A549 (cell line): ENCODE measurements around the gene BAIAP3. TPM values are rescaled to one million over a fixed set of nuclear protein-coding genes. Genes with fewer than 3 reads are reported as not detected.
"Not testable (repeated sequence)": the region's sequence is repeated elsewhere in the genome, so short reads cannot be mapped to it uniquely, and the experiment has no call there.

Source experiments
- ATAC-seq, 2 experiments: fragments of 200-7000 bp in 1 of 2; fragments of >200 bp in 1 of 2; cut with Nextera tagmentation in 1 of 2; cut with Tn5 transposase in 1 of 2; 3 replicates each; pipeline versions ENCODE4 v1.8.0 to v1.9.1; 2018 to 2020; ENCODE audit warnings: mild to moderate bottlenecking in 1 of 2, moderate library complexity in 1 of 2
- CTCF ChIA-PET: fragments of 300-600 bp; sonication (Branson Sonifier 250); formaldehyde crosslinking; extraction: SDS; loops from one replicate; lab custom pipeline; 2021; ENCODE audit warnings: antibody characterized with exemption, inconsistent platforms; lab: Yijun Ruan, JAX
- POLR2A ChIA-PET: fragments of 350-600 bp; formaldehyde crosslinking; extraction: SDS; loops from one replicate; lab custom pipeline; 2021; ENCODE audit warnings: antibody characterized with exemption, inconsistent platforms; lab: Yijun Ruan, JAX
- DNase-seq, 2 experiments: peaks; one replicate each; pipeline versions ENCODE4 v3.0.0 to v3.0.0-alpha.2; 2011 to 2016; ENCODE audit warnings: low read depth in 1 of 2, low spot score in 1 of 2
- FAIRE-seq: peaks from 2 replicates; lab custom pipeline; 2011; peaks lifted over from hg19 to GRCh38; lab: Jason Lieb, UNC
- H3K27ac ChIP-seq, 2 experiments: fragments of >200 bp; sonication (Bioruptor Twin); formaldehyde crosslinking; 3 replicates each; pipeline ENCODE4 v1.5.1; 2016 to 2017
- H3K4me1 ChIP-seq: fragments of >200 bp; sonication (Bioruptor Twin); formaldehyde crosslinking; 3 replicates; pipeline ENCODE4 v1.6.1; 2016
- H3K4me2 ChIP-seq: fragments of >200 bp; sonication (Bioruptor Twin); formaldehyde crosslinking; 3 replicates; pipeline ENCODE4 v1.6.1; 2016
- H3K4me3 ChIP-seq: fragments of >200 bp; sonication (Bioruptor Twin); formaldehyde crosslinking; 3 replicates; pipeline ENCODE4 v1.5.1; 2016
- H3K9me3 ChIP-seq: fragments of >200 bp; sonication (Bioruptor Twin); formaldehyde crosslinking; 3 replicates; pipeline ENCODE4 v1.6.1; 2016
- BHLHE40 ChIP-seq: IDR thresholded peaks from 2 replicates; pipeline ENCODE4 v1.6.1; 2012; ENCODE audit warnings: low read depth, low read length, inconsistent platforms
- CEBPB ChIP-seq, 2 experiments: fragments of >200 bp in 1 of 2; sonication (Bioruptor Twin) in 1 of 2; formaldehyde crosslinking in 1 of 2; IDR thresholded peaks; 2 replicates each; pipeline ENCODE4 v1.6.1; 2012 to 2016
- CHD2 ChIP-seq: fragments of 150-350 bp; IDR thresholded peaks from 2 replicates; pipeline ENCODE4 v1.6.1; 2014; ENCODE audit warnings: low read length; ENCODE audit not compliant: partially characterized antibody
- CTCF ChIP-seq: fragments of >200 bp; sonication (Bioruptor Twin); formaldehyde crosslinking; IDR thresholded peaks from 3 replicates; pipeline ENCODE4 v1.5.1; 2016
- ELK1 ChIP-seq: fragments of 150-350 bp; IDR thresholded peaks from 2 replicates; pipeline ENCODE4 v1.6.1; 2014; ENCODE audit warnings: low read depth, mild to moderate bottlenecking, low read length
- FOSB ChIP-seq: fragments of 250-450 bp; sonication (Bioruptor Pico); IDR thresholded peaks from 2 replicates; pipeline ENCODE4 v1.5.0; 2020; ENCODE audit warnings: mild to moderate bottlenecking, moderate library complexity
- GATA3 ChIP-seq: IDR thresholded peaks from 2 replicates; pipeline ENCODE4 v1.6.1; 2012; ENCODE audit warnings: borderline replicate concordance
- HEYL ChIP-seq: fragments of 250-450 bp; sonication (Bioruptor Pico); IDR thresholded peaks from 2 replicates; pipeline ENCODE4 v1.8.0; 2021; ENCODE audit warnings: mild to moderate bottlenecking, moderate library complexity
- HOXB5 ChIP-seq: fragments of 250-450 bp; sonication (Bioruptor Pico); IDR thresholded peaks from 2 replicates; pipeline ENCODE4 v1.5.0; 2020; ENCODE audit warnings: mild to moderate bottlenecking, moderate library complexity
- KDM5A ChIP-seq: fragments of 200-600 bp; sonication (generic); IDR thresholded peaks from 2 replicates; pipeline ENCODE4 v1.6.1; 2016; ENCODE audit warnings: antibody characterized with exemption, mild to moderate bottlenecking
- MAZ ChIP-seq: fragments of 150-350 bp; IDR thresholded peaks from 2 replicates; pipeline ENCODE4 v1.6.1; 2014; ENCODE audit warnings: antibody characterized with exemption, low read depth, low read length, borderline replicate concordance
- NPAS2 ChIP-seq: fragments of 250-450 bp; sonication (Bioruptor Pico); IDR thresholded peaks from 2 replicates; pipeline ENCODE4 v1.8.0; 2022; ENCODE audit warnings: mild to moderate bottlenecking, moderate library complexity, borderline replicate concordance
- RARB ChIP-seq: fragments of 250-450 bp; sonication (Bioruptor Pico); IDR thresholded peaks from 2 replicates; pipeline ENCODE4 v1.8.0; 2021; ENCODE audit warnings: mild to moderate bottlenecking, moderate library complexity
- RFX5 ChIP-seq: fragments of 450-650 bp; IDR thresholded peaks from 2 replicates; pipeline ENCODE4 v1.7.1; 2014; ENCODE audit warnings: antibody characterized with exemption, mild to moderate bottlenecking, moderate library complexity
- RNF2 ChIP-seq: fragments of 200-600 bp; sonication (generic); IDR thresholded peaks from 2 replicates; pipeline ENCODE4 v1.6.1; 2016; ENCODE audit warnings: low read depth, mild to moderate bottlenecking, antibody characterized with exemption, moderate library complexity, borderline replicate concordance
- SREBF2 ChIP-seq: fragments of 450-650 bp; IDR thresholded peaks from 2 replicates; pipeline ENCODE4 v1.6.1; 2014; ENCODE audit warnings: mild to moderate bottlenecking, moderate library complexity
- TFCP2L1 ChIP-seq: fragments of 250-450 bp; sonication (Bioruptor Pico); IDR thresholded peaks from 2 replicates; pipeline ENCODE4 v1.5.0; 2021; ENCODE audit warnings: mild to moderate bottlenecking
- ZFP36 ChIP-seq: fragments of 450-650 bp; IDR thresholded peaks from 2 replicates; pipeline ENCODE4 v1.6.1; 2014; ENCODE audit warnings: borderline replicate concordance; ENCODE audit not compliant: partially characterized antibody
- WGBS: methylation state at CpG from one replicate; pipeline ENCODE4 v1.1.6; 2017; ENCODE audit errors: missing lambda C conversion rate; 5-methylcytosine and 5-hydroxymethylcytosine counted together
- polyA plus RNA-seq, 4 experiments: library from polyadenylated mRNA; depleted of rRNA in 3 of 4; stranded (reverse); fragments of >200 nt; fragmentation: RNase III in 1 of 4; extraction: RNeasy Plus Mini Kit Qiagen cat#74134 plus additional on column Dnase treatment in 1 of 4; gene quantifications; 2 replicates in 3 of 4; 3 replicates in 1 of 4; pipeline ENCODE4 v1.2.3, GENCODE V29; 2011 to 2017

BAIAP3 gene
- polyA plus RNA-seq, 2 of the 4 experiments (the other 2 are of a cell fraction) = 0.31 to 0.32 TPM

DNA sequence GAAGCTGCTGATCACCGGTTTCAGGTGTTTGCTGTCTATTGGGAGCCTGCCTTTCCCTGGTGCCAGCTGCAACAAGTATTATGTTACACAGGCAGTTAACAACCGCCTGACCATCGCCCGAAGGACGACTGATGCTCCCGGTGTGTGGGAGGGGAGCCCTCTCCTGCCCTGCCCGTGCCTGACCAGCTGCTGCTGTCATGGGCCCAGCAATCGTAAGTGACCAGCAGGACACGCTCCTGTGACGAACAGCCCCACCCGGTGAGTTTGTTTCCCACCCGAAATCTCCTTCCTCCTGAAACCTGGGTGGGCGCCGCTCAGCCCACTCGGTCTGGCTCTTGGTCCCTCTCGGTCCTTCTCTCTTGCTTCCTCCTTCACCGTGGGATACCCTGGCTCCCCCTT is 41.9 kb upstream of the BAIAP3 start:
- ChIA-PET CTCF (interaction anchor here (3.2 kb wide), 1 partner anchor 9 kb away, joined by 20 read pairs; no protein-coding TSS in a partner anchor), POLR2A (no interaction called here)
- H3K4me3 ChIP-seq = no peak overlapping the region
- no peak overlapping the region for H3K27ac ChIP-seq
- DNase-seq (no peak), ATAC-seq (no peak; a peak in 1 of 6 replicates), FAIRE-seq (no peak)
- TF ChIP-seq BHLHE40 = no peak
- no peak for TF ChIP-seq HEYL (CRISPR knock-in tag)
- no peak for TF ChIP-seq CEBPB (IDR thresholded peaks at IDR 0.05)
- TF ChIP-seq ZFP36 = no peak
- TF ChIP-seq FOSB (CRISPR knock-in tag) = no peak
- TF ChIP-seq RARB (CRISPR knock-in tag) = no peak
- TF ChIP-seq NPAS2 (CRISPR knock-in tag) = no peak
- no peak for TF ChIP-seq RNF2
- TF ChIP-seq ELK1 = no peak
- no peak for TF ChIP-seq GATA3
- no peak for TF ChIP-seq KDM5A
- TF ChIP-seq CTCF = no peak
- no peak for TF ChIP-seq SREBF2
- TF ChIP-seq HOXB5 (CRISPR knock-in tag) = no peak
- no peak for TF ChIP-seq CHD2
- no peak for TF ChIP-seq TFCP2L1 (CRISPR knock-in tag)
- TF ChIP-seq RFX5 = no peak
- TF ChIP-seq MAZ = no peak
- no peak overlapping the region for H3K4me2 ChIP-seq
- WGBS = 79% methylated on average over 17 of the region's 17 CpGs
- peaks cover 8% of the 10 kb centered on the region; the same call in 2 of the 3 replicates for H3K4me1 ChIP-seq
- no peaks in the 10 kb centered on the region for H3K9me3 ChIP-seq

GRCh38 chr16:1292208-1292607 is 41.2 kb upstream of the BAIAP3 start:
- CTCF ChIA-PET = interaction anchor here (3.2 kb wide), 1 partner anchor 9 kb away, joined by 20 read pairs; no protein-coding TSS in a partner anchor
- WGBS = 77% methylated on average over 5 of the region's 6 CpGs
- FAIRE-seq, H3K9me3 ChIP-seq, H3K27ac ChIP-seq, DNase-seq, ATAC-seq, H3K4me3 ChIP-seq, POLR2A ChIA-PET, H3K4me2 ChIP-seq: not testable (repeated sequence)
- H3K4me1 ChIP-seq = peaks cover 14% of the 10 kb centered on the region

DNA sequence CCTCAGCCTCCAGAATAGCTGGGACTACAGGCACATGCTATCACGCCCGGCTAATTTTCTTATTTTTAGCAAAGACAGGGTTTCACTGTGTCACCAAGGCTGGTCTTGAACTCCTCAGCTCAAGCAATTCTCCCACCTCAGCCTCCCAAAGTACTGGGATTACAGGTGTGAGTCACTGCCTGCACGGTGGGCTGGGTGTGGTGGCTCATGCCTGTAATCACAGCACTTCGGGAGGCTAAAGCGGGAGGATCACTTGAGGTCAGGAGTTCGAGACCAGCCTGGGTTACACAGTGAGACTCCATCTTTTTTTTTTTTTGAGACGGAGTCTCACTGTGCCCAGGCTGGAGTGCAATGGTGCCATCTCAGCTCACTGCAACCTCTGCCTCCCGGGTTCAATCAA is 40.6 kb upstream of the BAIAP3 start:
- H3K4me3 ChIP-seq, H3K9me3 ChIP-seq, H3K27ac ChIP-seq, ATAC-seq, DNase-seq, POLR2A ChIA-PET, FAIRE-seq, H3K4me2 ChIP-seq: not testable (repeated sequence)
- 48% methylated on average over 8 of the region's 8 CpGs for WGBS
- peaks cover 19% of the 10 kb centered on the region for H3K4me1 ChIP-seq
- CTCF ChIA-PET = interaction anchor here (0.7 kb wide), 1 partner anchor 23 kb away, joined by 3 read pairs; no protein-coding TSS in a partner anchor
